HL-60 (cell line): ENCODE measurements around the gene SH3BP5L.

Experiments
- DNase-seq, 2 experiments: peaks; one replicate each; pipeline ENCODE4 v3.0.0-alpha.2; 2010 to 2020; ENCODE audit warnings: low read depth in 1 of 2, low spot score in 1 of 2
- H3K27ac ChIP-seq: fragments of 250-450 bp; sonication (Bioruptor Pico); replicated peaks from 2 replicates; pipeline ENCODE4 v1.5.1; 2020; ENCODE audit warnings: mild to moderate bottlenecking, moderate library complexity
- H3K27me3 ChIP-seq: fragments of 250-450 bp; sonication (Bioruptor Pico); 2 replicates; pipeline ENCODE4 v1.5.1; 2021; ENCODE audit warnings: mild to moderate bottlenecking, moderate library complexity; ENCODE audit not compliant: insufficient read depth, poor library complexity, severe bottlenecking
- H3K4me3 ChIP-seq: replicated peaks from 2 replicates; pipeline ENCODE4 v1.5.1; 2011; ENCODE audit warnings: mild to moderate bottlenecking, control low read depth, low read length; ENCODE audit not compliant: insufficient read depth
- CTCF ChIP-seq: IDR thresholded peaks from one replicate; pipeline ENCODE4 v1.5.1; 2011; ENCODE audit warnings: low read length, control low read depth, inconsistent platforms; ENCODE audit not compliant: insufficient read depth
- GABPA ChIP-seq: IDR thresholded peaks from 2 replicates; pipeline ENCODE4 v1.6.1; 2012; ENCODE audit warnings: low read depth
- POLR2AphosphoS5 ChIP-seq: IDR thresholded peaks from 2 replicates; pipeline ENCODE4 v1.6.1; 2012; ENCODE audit warnings: low read depth
- REST ChIP-seq: IDR thresholded peaks from 2 replicates; pipeline ENCODE4 v1.6.1; 2012; ENCODE audit warnings: low read depth; ENCODE audit not compliant: insufficient replicate concordance
- SPI1 ChIP-seq: IDR thresholded peaks from 2 replicates; pipeline ENCODE4 v1.6.1; 2012; ENCODE audit warnings: low read depth, mild to moderate bottlenecking, borderline replicate concordance

SH3BP5L gene

GRCh38 chr1:248858096-248858890, 32.6 kb upstream of the SH3BP5L start:
- peak in 1 of 2 experiments; percentile 61 for DNase-seq
- no peaks in the 10 kb centered on the region for H3K27me3 ChIP-seq
- peak overlapping the region; percentile 90 for H3K27ac ChIP-seq
- TF ChIP-seq CTCF (peak; percentile 45), POLR2AphosphoS5 (peak; percentile 44; the same call in 1 of the 2 replicates), REST (peak; percentile 35), SPI1 (no peak), GABPA (no peak)
- peak overlapping the region; percentile 55 for H3K4me3 ChIP-seq

- Histone ChIP-seq H3K27ac (peak overlapping the region; percentile 90), H3K27me3 (no peaks in the 10 kb centered on the region), H3K4me3 (peak overlapping the region; percentile 55)
- TF ChIP-seq REST: no peak
- no peak for TF ChIP-seq GABPA
- TF ChIP-seq CTCF: no peak
- TF ChIP-seq POLR2AphosphoS5: no peak
- TF ChIP-seq SPI1: no peak
- no peak for DNase-seq
Observed at GRCh38 chr1:248857749-248858095, 32.0 kb upstream of the SH3BP5L start.

GRCh38 chr1:248857201-248857600, 31.5 kb upstream of the SH3BP5L start:
- Histone ChIP-seq H3K27me3 (no peaks in the 10 kb centered on the region), H3K27ac (peak overlapping the region; percentile 90; the same call in 1 of the 2 replicates), H3K4me3 (peak overlapping the region; percentile 55)
- TF ChIP-seq CTCF (no peak), GABPA (no peak), REST (no peak), POLR2AphosphoS5 (no peak), SPI1 (no peak)
- DNase-seq: no peak
